Fibroblast of skin of back (primary cell): ENCODE measurements around the gene UROC1.

Experiments used
- DNase-seq: peaks from one replicate; pipeline ENCODE4 v3.0.0-alpha.2; 2013

The UROC1 gene

GRCh38 chr3:126459111-126459762 lies 58.3 kb downstream of the UROC1 start:
- DNase-seq, result no peak

DNA sequence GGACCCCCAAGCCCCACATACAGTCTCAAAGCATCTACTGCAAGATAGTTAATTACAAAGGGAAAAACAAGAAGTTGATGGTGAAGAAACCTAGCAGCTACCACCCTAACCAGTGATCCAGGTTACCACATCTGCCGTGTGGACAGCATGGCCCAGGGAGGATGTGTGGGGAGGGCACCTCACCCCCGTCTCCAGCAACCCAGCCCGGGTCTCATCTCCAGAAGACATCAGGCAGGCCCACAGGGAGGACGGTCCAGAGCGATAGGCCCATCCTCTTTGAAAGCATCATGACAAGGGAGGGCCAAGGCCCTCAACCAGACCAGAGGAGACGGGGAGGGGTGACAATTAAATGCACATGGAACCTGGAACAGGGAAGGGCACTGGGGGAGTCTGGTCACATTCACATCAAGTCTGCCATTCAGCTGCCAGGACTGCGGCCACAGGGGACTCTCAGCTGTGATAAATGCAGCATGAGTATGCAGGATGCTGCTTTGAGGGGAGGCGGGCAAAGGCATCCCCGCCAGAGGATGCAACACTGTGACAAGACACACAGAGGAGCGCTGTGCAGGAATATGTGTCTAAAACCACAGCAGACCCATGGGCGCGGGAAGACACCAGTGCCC lies 60.7 kb downstream of the UROC1 start:
- no peak for DNase-seq

DNA sequence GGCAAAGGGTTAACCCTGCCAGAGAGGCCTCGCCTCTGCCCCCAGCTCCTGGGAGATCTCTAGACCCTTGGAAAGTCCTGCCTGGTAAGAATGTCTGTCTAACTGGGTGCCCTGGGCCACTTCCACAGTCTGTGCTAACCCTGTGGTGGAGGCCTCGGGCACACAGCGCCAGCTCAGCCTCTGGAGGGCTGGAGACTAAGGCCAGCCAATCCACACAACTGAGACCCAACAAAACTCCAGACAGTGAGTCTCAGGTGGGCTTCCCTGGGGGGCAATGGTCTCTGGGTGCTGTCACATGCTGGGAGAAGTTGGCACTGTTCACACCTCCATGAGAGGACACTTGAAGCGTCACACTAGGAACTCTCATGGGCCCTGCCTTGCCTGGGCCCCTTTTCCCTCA lies 61.4 kb downstream of the UROC1 start:
- DNase-seq, result no peak

GRCh38 chr3:126454437-126455198 lies 63.0 kb downstream of the UROC1 start:
- DNase-seq, result no peak

GRCh38 chr3:126454025-126454424 lies 63.5 kb downstream of the UROC1 start:
- DNase-seq, result no peak

DNA sequence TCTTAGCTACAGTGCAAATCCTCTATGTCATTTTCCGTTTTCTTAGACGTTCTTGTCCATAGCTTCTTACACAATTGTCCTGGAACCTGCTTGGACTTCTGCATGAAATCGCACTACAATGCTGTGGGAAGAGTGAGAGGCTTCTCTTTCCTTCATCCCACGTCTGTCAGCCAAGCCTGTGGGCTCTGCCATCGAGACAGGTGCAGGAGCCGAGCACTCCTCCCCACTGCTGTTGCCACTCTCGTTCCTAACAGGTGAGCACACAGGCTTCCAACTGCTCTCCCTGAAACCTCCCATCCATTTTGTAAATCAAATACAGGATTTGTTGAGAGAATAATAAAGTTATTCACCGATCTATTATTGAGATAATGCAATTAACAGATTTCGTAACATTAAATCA lies 65.4 kb downstream of the UROC1 start:
- DNase-seq, result no peak

DNA sequence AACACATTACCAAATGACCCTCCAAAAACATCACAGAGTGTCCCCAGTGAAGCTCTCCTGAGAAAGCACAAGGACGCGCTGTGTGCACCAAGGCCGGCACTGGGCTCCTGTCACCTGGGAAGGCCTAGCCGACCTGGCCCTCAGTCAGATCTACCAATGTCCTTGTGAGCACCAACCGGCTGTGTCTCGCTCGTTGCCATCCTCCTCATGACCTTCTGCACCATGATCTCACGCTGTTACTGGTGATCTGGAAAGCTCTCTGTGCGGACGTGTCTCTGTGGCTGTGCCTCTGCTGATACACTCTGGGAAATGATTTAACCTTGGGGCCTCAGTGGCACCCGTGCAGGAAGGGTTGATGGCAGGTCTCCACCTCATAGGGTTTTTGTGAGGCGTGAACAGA lies 66.1 kb downstream of the UROC1 start:
- no peak for DNase-seq

DNA sequence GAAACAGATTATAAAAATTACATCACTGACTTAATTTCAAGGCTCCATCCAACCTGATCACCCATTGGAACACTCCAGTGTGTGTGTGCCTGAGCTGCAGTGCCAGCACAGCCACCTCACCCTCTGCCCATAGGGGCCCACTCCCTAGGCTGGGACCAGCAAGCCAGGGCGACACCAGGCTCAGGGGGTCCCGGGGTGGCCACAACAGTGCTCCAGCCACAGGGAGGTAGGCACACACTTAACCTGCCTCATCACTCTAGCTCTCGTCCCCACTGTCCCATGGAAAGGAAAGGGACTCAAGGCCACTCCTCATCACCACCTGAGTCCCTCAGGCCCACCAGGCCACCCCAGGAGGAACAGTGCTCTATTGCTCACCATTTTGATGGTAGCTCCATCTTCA lies 66.8 kb downstream of the UROC1 start:
- DNase-seq, result no peak

GRCh38 chr3:126450219-126450618 lies 67.4 kb downstream of the UROC1 start:
- DNase-seq, result no peak

- DNase-seq, result no peak
These were observed 67.9 kb downstream of the UROC1 start for GRCh38 chr3:126449621-126450051.

GRCh38 chr3:126448893-126449180 lies 68.7 kb downstream of the UROC1 start:
- no peak for DNase-seq

- DNase-seq, result no peak
These were observed 69.3 kb downstream of the UROC1 start for GRCh38 chr3:126448136-126448892.

GRCh38 chr3:126447456-126448106 lies 70.0 kb downstream of the UROC1 start:
- DNase-seq, result no peak

DNA sequence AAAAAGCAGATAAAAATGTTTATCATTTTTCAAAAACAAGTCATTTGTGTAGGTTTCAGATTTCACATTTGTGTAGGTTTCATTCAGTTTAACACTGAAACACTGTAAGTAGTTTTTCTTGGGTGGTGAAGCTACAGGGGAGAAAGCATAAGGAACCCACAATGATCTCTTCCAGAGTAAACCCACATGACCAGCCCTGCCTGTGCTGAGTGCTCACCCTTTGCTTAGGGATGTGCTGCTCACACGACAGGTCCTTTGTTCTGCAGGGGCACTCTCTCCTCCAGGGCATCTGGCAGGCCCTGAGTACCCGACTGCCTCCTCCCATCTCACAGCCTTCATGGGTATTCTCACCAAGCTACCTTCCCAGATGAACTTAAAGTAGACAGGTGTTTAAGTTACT lies 70.8 kb downstream of the UROC1 start:
- DNase-seq, result no peak

GRCh38 chr3:126446301-126446700 lies 71.3 kb downstream of the UROC1 start:
- DNase-seq, result no peak

- DNase-seq, result no peak
These were observed 72.1 kb downstream of the UROC1 start for GRCh38 chr3:126445506-126445905.

DNA sequence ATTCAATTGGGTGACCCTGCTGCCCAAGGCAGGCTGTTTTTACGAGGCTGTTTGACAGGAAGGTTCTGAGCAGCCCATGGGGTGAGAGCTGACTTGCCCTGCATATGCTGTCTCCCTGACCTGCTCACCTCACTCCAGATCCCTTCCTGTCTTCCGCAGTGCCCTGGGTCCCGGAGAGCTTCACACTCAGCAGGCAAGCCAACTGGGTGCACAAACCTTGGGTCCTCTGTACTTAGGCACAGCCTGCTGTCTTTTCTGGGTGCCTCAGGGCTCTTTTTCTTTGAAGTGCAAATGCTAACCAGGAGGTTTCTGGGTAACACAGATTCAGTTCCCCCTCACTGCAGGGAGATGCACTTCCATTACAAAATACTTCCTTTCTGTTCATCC lies 74.7 kb downstream of the UROC1 start:
- no peak for DNase-seq

GRCh38 chr3:126442094-126442855 lies 75.3 kb downstream of the UROC1 start:
- no peak for DNase-seq

GRCh38 chr3:126441256-126441880 lies 76.2 kb downstream of the UROC1 start:
- no peak for DNase-seq

DNA sequence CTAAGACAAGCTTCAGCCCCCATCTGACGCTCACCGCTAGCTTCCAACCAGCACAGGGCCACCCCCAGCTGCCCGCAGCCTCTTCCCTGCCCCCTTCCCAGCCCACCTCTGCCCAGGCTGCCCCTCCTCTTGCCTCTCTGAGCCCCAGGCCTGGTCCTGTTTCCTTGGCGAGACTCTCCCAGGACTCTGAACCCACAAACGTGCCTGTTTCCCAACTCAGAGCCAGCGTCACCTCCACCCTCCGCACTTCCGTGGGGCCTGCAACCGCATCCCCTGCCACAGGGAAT lies 76.9 kb downstream of the UROC1 start:
- DNase-seq, result no peak

DNA sequence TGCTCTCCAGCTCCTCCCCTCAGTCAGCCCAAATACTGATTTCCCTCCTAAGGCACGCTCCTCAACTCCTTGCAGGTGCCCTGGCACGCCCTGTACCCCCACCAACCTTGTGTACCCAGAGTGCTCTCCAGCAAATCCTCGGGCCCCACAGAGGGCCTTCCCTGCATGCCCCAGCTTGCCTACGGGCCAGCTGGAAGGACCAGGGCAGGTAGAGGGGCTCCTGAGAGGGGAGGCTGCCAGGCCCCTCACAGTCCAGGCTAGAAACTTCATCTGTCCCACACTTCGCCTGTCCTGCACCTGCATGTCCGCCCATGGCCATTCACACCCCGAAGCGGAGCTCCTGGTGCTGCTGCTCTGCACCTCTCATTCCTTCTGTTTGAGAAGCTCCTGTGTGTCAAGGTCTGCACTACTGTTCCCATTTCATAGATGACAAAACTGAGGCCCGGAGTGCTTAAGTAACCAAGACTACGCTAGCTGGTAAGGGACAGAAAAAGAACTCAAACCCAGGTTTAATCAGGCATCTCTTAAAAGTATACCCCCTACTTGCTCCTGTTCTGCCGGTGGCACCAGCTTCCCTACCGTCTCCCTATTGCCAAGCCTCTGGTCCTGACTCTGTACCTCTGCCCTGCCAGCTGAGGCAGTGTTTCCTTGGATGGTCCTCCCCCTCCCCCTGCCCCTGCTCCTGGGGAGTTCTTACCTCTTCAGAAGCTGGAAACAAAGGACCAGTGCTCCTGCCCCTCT lies 77.4 kb downstream of the UROC1 start:
- DNase-seq, result no peak
